ENCODE measurements around the gene CEPT1. TPM values are rescaled to one million over a fixed set of nuclear protein-coding genes. Genes with fewer than 3 reads are reported as not detected.

Gene CEPT1
- total and polyA plus RNA-seq, 2 of the 4 experiments (the other 2 are of a cell fraction), result 13.3 to 27.4 TPM

DNA sequence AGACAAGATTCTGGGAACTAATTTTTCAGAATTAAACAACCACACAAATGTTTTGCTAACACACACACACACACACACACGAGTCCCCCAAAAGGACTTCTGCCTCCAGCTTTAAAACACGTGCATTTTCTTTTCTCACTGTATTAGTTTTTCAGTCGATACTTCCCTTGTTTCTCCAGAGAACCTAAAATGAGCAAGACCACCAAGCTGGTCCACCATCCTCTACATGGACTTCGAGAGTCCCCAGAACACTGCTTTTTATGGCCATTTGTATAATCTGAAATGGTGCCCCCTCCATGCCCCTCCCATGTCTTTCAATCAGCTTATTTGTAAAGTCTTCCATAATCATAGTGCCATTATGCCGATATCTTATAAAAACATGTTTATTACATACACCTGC lies 76.7 kb downstream of the CEPT1 start:
- no peak overlapping the region for H4K5ac ChIP-seq (ENCODE audit: low read depth, low read length)
- no peaks in the 10 kb centered on the region for H3K36me3 ChIP-seq (ENCODE audit: control insufficient read depth, insufficient read depth, low read length)
- H3K9me3 ChIP-seq (ENCODE audit: control insufficient read depth, insufficient read depth, low read length), result no peaks in the 10 kb centered on the region
- POLR2A ChIA-PET (ENCODE audit: unreplicated experiment), result no interaction called here
- no peak overlapping the region for H2BK20ac ChIP-seq (ENCODE audit: low read depth, low read length)
- no peak overlapping the region for H2BK5ac ChIP-seq (ENCODE audit: low read depth, low read length, poor library complexity, severe bottlenecking)
- H2AK9ac ChIP-seq (replicated peaks; ENCODE audit: low read depth, low read length, poor library complexity), result no peak overlapping the region
- ATAC-seq (ENCODE audit: low read depth), result no peak
- no peak for DNase-seq
- H4K20me1 ChIP-seq (ENCODE audit: insufficient read depth, low read length), result no peaks in the 10 kb centered on the region
- H3K4me1 ChIP-seq (ENCODE audit: control insufficient read depth, insufficient read depth, low read length), result peaks cover 6% of the 10 kb centered on the region
- no peak overlapping the region for H2BK15ac ChIP-seq (ENCODE audit: low read depth, low read length)
- H3K4ac ChIP-seq (ENCODE audit: low read depth, low read length), result no peak overlapping the region
- no peak overlapping the region for H3K4me3 ChIP-seq (ENCODE audit: insufficient read depth, low read depth, low read length)
- no peak overlapping the region for H4K8ac ChIP-seq (ENCODE audit: low read depth in 2 of 2, low read length in 2 of 2)
- H3K14ac ChIP-seq (replicated peaks; ENCODE audit: low read depth, low read length), result no peak overlapping the region
- intact Hi-C loops (cut with micrococcal nuclease), result no loop called here
- no peak overlapping the region for H3K4me2 ChIP-seq (ENCODE audit: low read depth, low read length)
- no TSS peak for BruUV-seq (replicated peaks)
- H3K23ac ChIP-seq (ENCODE audit: low read depth, low read length), result no peak overlapping the region
- H3K27me3 ChIP-seq (ENCODE audit: control insufficient read depth, insufficient read depth, low read length), result no peaks in the 10 kb centered on the region
- dilution Hi-C loops (cut with HindIII; ENCODE audit: low sequenced_read_pairs, unreplicated experiment), result no loop called here
- H2AFZ ChIP-seq (replicated peaks; ENCODE audit: low read length, poor library complexity), result no peak overlapping the region
- TF ChIP-seq, protein P1, sequence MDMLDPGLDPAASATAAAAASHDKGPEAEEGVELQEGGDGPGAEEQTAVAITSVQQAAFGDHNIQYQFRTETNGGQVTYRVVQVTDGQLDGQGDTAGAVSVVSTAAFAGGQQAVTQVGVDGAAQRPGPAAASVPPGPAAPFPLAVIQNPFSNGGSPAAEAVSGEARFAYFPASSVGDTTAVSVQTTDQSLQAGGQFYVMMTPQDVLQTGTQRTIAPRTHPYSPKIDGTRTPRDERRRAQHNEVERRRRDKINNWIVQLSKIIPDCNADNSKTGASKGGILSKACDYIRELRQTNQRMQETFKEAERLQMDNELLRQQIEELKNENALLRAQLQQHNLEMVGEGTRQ (IDR thresholded peaks at IDR 0.05; ENCODE audit: low read depth, low read length), result no peak
- TF ChIP-seq, protein P2, sequence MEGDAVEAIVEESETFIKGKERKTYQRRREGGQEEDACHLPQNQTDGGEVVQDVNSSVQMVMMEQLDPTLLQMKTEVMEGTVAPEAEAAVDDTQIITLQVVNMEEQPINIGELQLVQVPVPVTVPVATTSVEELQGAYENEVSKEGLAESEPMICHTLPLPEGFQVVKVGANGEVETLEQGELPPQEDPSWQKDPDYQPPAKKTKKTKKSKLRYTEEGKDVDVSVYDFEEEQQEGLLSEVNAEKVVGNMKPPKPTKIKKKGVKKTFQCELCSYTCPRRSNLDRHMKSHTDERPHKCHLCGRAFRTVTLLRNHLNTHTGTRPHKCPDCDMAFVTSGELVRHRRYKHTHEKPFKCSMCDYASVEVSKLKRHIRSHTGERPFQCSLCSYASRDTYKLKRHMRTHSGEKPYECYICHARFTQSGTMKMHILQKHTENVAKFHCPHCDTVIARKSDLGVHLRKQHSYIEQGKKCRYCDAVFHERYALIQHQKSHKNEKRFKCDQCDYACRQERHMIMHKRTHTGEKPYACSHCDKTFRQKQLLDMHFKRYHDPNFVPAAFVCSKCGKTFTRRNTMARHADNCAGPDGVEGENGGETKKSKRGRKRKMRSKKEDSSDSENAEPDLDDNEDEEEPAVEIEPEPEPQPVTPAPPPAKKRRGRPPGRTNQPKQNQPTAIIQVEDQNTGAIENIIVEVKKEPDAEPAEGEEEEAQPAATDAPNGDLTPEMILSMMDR (conservative IDR thresholded peaks at IDR 0.05; ENCODE audit: low read depth, low read length), result no peak
- TF ChIP-seq CHD1 (IDR thresholded peaks at IDR 0.05; ENCODE audit: low read depth, low read length), result no peak
- TF ChIP-seq NFE2L2 (IDR thresholded peaks at IDR 0.05; ENCODE audit: low read depth, low read length), result no peak
- no peak for TF ChIP-seq RCOR1 (IDR thresholded peaks at IDR 0.05; ENCODE audit: insufficient replicate concordance, low read length)
- TF ChIP-seq FOS (IDR thresholded peaks at IDR 0.05; ENCODE audit: low read depth, low read length), result no peak
- TF ChIP-seq RFX5 (IDR thresholded peaks at IDR 0.05; ENCODE audit: low read depth, low read length), result no peak
- no peak for TF ChIP-seq POLR2A (IDR thresholded peaks at IDR 0.05; ENCODE audit: low read depth, low read length)
- TF ChIP-seq BHLHE40 (IDR thresholded peaks at IDR 0.05; ENCODE audit: low read depth, low read length), result no peak
- no peak for TF ChIP-seq RAD21 (IDR thresholded peaks at IDR 0.05; ENCODE audit: low read length)
- TF ChIP-seq, protein P3, sequence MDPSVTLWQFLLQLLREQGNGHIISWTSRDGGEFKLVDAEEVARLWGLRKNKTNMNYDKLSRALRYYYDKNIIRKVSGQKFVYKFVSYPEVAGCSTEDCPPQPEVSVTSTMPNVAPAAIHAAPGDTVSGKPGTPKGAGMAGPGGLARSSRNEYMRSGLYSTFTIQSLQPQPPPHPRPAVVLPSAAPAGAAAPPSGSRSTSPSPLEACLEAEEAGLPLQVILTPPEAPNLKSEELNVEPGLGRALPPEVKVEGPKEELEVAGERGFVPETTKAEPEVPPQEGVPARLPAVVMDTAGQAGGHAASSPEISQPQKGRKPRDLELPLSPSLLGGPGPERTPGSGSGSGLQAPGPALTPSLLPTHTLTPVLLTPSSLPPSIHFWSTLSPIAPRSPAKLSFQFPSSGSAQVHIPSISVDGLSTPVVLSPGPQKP (IDR thresholded peaks at IDR 0.05; ENCODE audit: borderline replicate concordance, low read depth, low read length), result no peak
- no peak for TF ChIP-seq MXI1 (IDR thresholded peaks at IDR 0.05; ENCODE audit: borderline replicate concordance, low read depth, low read length)
- no peak for TF ChIP-seq MAFK (IDR thresholded peaks at IDR 0.05; ENCODE audit: low read depth, low read length)
- TF ChIP-seq CEBPB (IDR thresholded peaks at IDR 0.05; ENCODE audit: low read depth, low read length), result no peak
- TF ChIP-seq SMC3 (IDR thresholded peaks at IDR 0.05; ENCODE audit: low read depth, low read length), result no peak
- TF ChIP-seq MAZ (IDR thresholded peaks at IDR 0.05; ENCODE audit: borderline replicate concordance, low read depth, low read length), result no peak
- H3K27ac ChIP-seq (ENCODE audit: insufficient read depth, low read length), result no peak overlapping the region
- no peak overlapping the region for H3K18ac ChIP-seq (ENCODE audit: low read depth, low read length)
- CTCF ChIA-PET, result no interaction called here
- H2BK120ac ChIP-seq (ENCODE audit: low read depth, low read length), result no peak overlapping the region
- no peak overlapping the region for H3K56ac ChIP-seq (ENCODE audit: extremely low read depth, insufficient read depth, low read length)
- 54% methylated on average over 2 of the region's 5 CpGs; no CpG with 5 or more reads in 1 of the 2 experiments for WGBS, 2 experiments (ENCODE audit: extremely low coverage in 2 of 2, insufficient read length in 1 of 2)
- no peaks in the 10 kb centered on the region for H3K9me1 ChIP-seq (ENCODE audit: insufficient read depth, low read length)
- no peaks in the 10 kb centered on the region for H3K79me1 ChIP-seq (ENCODE audit: low read depth in 1 of 2, low read length in 2 of 2)
- no peak overlapping the region for H3K9ac ChIP-seq (ENCODE audit: low read depth, low read length)
- in situ Hi-C loops (cut with MboI; ENCODE audit: low sequenced_read_pairs), result no loop called here
- no peak overlapping the region for H2AK5ac ChIP-seq (ENCODE audit: low read depth, low read length)
- no peak overlapping the region for H4K91ac ChIP-seq (ENCODE audit: insufficient read depth, low read depth, low read length)

Measured in IMR-90 (cell line).